ENCODE results near the gene MRPL14. TPM values are rescaled to one million over a fixed set of nuclear protein-coding genes. Genes with fewer than 3 reads are reported as not detected.

The MRPL14 gene
- total RNA-seq, 1 experiment from 2014 or later, result 69.6 TPM

DNA sequence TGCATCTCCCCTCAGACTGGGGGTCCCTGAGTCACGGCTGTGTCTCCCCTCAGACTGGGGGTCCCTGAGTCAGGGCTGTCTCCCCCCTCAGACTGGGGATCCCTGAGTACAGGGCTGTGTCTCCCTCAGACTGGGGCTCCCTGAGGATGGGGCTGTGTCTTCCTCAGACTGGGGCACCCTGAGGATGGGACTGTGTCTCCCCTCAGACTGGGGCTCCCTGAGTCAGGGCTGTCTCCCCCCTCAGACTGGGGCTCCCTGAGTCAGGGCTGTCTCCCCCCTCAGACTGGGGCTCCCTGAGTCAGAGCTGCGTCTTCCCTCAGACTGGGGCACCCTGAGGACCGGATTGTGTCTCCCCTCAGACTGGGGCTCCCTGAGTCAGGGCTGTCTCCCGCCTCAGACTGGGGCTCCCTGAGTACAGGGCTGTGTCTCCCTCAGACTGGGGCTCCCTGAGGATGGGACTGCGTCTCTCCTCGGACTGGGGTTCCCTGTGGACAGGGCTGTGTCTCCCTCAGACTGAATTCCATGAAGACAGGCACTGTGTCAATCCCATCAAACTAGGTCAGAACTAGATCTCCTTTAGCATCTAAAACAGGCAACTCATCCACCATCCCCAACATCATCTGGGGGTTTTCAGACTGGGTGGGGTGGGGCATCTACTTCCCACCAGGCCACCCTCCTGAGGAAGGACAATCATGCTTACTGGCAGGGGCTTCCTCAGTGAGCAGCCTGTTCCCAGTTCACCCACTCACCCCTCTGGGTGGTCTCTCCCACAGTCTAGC lies 60.7 kb downstream of the MRPL14 start:
- ChIA-PET POLR2A (no interaction called here), RAD21 (ENCODE audit: low non-redundant PET in 1 of 2, low total read pairs in 2 of 2, uncharacterized antibody in 2 of 2, unreplicated experiment in 2 of 2) (no interaction called here), CTCF (interaction anchor here (1.2 kb wide), 1 partner anchor 12 kb away, joined by 4 read pairs; no protein-coding TSS in a partner anchor)
- H3K4me1 ChIP-seq (ENCODE audit: control insufficient read depth in 1 of 2, insufficient read depth in 2 of 2, low read length in 2 of 2), result peaks cover 0 to 33% of the 10 kb centered on the region in 2 experiments; a peak in 2 of 4 replicates
- H3K27ac ChIP-seq (ENCODE audit: low read depth, low read length), result no peak overlapping the region
- no peak overlapping the region for H3K4me2 ChIP-seq (ENCODE audit: low read length)
- no peak overlapping the region for H3K9ac ChIP-seq (ENCODE audit: low read length)
- no peaks in the 10 kb centered on the region for H4K20me1 ChIP-seq (ENCODE audit: insufficient read depth)
- no peaks in the 10 kb centered on the region for H3K27me3 ChIP-seq (ENCODE audit: insufficient read depth, low read length)
- no peak overlapping the region for H2AFZ ChIP-seq (ENCODE audit: low read depth, low read length, poor library complexity, severe bottlenecking)
- no peaks in the 10 kb centered on the region for H3K79me2 ChIP-seq (ENCODE audit: insufficient read depth, low read length)
- intact Hi-C loops (cut with micrococcal nuclease), result no loop called here
- ATAC-seq (no peak), DNase-seq (ENCODE audit: low read depth, low spot score) (no peak)
- no peaks in the 10 kb centered on the region for H3K9me3 ChIP-seq (ENCODE audit: control insufficient read depth in 1 of 2, insufficient read depth in 1 of 2, low read depth in 1 of 2, low read length in 2 of 2)
- no TSS peak for BruUV-seq (replicated peaks)
- H3K9me2 ChIP-seq (ENCODE audit: insufficient read depth), result no peaks in the 10 kb centered on the region
- H3K4me3 ChIP-seq (replicated peaks in 1 of 2; ENCODE audit: low read depth in 1 of 2, low read length in 2 of 2), result no peak overlapping the region
- no peaks in the 10 kb centered on the region for H3K36me3 ChIP-seq (ENCODE audit: control insufficient read depth in 1 of 2, insufficient read depth in 2 of 2, low read length in 2 of 2)
- TF ChIP-seq ZNF274 (IDR thresholded peaks at IDR 0.05; ENCODE audit: low read depth, low read length) (no peak), EZH2phosphoT487 (IDR thresholded peaks at IDR 0.05; ENCODE audit: borderline replicate concordance) (no peak), FOSL1 (IDR thresholded peaks at IDR 0.05; ENCODE audit: low read depth) (no peak)

DNA sequence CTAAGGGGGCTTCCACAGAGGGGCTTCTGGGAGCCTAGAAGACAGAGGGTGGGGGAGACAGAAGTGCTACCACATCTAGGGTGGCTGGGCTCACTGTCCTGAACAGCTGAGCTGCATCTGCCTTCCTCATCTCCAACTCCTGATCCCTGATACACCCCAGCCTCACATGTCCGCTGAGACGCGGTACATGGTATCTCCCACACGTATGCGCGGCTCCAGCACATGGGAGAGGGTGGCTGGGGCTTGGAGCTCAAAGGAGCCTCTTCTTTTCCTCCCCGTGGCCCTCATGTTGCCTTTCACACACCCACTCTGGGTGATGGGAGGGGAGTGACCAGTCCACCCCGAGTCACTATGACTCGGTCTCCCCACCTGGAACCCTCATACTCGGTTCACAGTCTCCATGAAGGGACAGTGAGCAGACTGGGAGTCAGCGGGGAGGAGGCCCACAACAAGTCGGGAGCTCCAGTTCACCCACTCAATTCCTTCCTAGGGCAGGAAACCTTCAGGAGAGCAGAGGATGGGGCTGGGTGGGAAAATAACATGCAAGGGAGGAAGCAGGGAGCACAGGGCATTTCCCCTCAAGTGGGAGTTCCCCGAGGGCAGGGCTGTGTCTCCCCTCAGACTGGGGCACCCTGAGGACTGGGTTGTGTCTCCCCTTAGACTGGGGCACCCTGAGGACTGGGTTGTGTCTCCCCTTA lies 61.7 kb downstream of the MRPL14 start:
- Histone ChIP-seq H3K36me3 (ENCODE audit: control insufficient read depth in 1 of 2, insufficient read depth in 2 of 2, low read length in 2 of 2) (no peaks in the 10 kb centered on the region), H4K20me1 (ENCODE audit: insufficient read depth) (no peaks in the 10 kb centered on the region), H3K27me3 (ENCODE audit: insufficient read depth, low read length) (no peaks in the 10 kb centered on the region), H3K4me3 (replicated peaks in 1 of 2; ENCODE audit: low read depth in 1 of 2, low read length in 2 of 2) (no peak overlapping the region), H3K9me2 (ENCODE audit: insufficient read depth) (no peaks in the 10 kb centered on the region), H3K79me2 (ENCODE audit: insufficient read depth, low read length) (no peaks in the 10 kb centered on the region), H3K4me2 (ENCODE audit: low read length) (no peak overlapping the region), H3K27ac (ENCODE audit: low read depth, low read length) (no peak overlapping the region), H3K4me1 (ENCODE audit: control insufficient read depth in 1 of 2, insufficient read depth in 2 of 2, low read length in 2 of 2) (peaks cover 0 to 33% of the 10 kb centered on the region in 2 experiments; a peak in 2 of 4 replicates), H3K9me3 (ENCODE audit: control insufficient read depth in 1 of 2, insufficient read depth in 1 of 2, low read depth in 1 of 2, low read length in 2 of 2) (no peaks in the 10 kb centered on the region), H3K9ac (ENCODE audit: low read length) (no peak overlapping the region), H2AFZ (ENCODE audit: low read depth, low read length, poor library complexity, severe bottlenecking) (no peak overlapping the region)
- ATAC-seq (no peak), DNase-seq (ENCODE audit: low read depth, low spot score) (no peak)
- intact Hi-C loops (cut with micrococcal nuclease), result no loop called here
- ChIA-PET CTCF (interaction anchor here (0.8 to 1.1 kb wide), 3 partner anchors 209 to 296 kb away, joined by 3 to 4 read pairs (median 3); partner anchors contain the start of gene VEGFA), POLR2A (interaction anchor here (1.0 to 1.4 kb wide), 2 partner anchors 8 to 296 kb away, joined by 4 to 6 read pairs; partner anchors contain the start of gene VEGFA), RAD21 (ENCODE audit: low non-redundant PET in 1 of 2, low total read pairs in 2 of 2, uncharacterized antibody in 2 of 2, unreplicated experiment in 2 of 2) (no interaction called here)
- no TSS peak for BruUV-seq (replicated peaks)
- TF ChIP-seq, protein P1, sequence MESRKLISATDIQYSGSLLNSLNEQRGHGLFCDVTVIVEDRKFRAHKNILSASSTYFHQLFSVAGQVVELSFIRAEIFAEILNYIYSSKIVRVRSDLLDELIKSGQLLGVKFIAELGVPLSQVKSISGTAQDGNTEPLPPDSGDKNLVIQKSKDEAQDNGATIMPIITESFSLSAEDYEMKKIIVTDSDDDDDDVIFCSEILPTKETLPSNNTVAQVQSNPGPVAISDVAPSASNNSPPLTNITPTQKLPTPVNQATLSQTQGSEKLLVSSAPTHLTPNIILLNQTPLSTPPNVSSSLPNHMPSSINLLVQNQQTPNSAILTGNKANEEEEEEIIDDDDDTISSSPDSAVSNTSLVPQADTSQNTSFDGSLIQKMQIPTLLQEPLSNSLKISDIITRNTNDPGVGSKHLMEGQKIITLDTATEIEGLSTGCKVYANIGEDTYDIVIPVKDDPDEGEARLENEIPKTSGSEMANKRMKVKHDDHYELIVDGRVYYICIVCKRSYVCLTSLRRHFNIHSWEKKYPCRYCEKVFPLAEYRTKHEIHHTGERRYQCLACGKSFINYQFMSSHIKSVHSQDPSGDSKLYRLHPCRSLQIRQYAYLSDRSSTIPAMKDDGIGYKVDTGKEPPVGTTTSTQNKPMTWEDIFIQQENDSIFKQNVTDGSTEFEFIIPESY (IDR thresholded peaks at IDR 0.05; ENCODE audit: extremely low read depth, insufficient replicate concordance, low read length), result no peak
- no peak for TF ChIP-seq EZH2 (IDR thresholded peaks at IDR 0.05)
- TF ChIP-seq, protein P2, sequence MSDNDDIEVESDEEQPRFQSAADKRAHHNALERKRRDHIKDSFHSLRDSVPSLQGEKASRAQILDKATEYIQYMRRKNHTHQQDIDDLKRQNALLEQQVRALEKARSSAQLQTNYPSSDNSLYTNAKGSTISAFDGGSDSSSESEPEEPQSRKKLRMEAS (IDR thresholded peaks at IDR 0.05), result no peak
- TF ChIP-seq, protein P3, sequence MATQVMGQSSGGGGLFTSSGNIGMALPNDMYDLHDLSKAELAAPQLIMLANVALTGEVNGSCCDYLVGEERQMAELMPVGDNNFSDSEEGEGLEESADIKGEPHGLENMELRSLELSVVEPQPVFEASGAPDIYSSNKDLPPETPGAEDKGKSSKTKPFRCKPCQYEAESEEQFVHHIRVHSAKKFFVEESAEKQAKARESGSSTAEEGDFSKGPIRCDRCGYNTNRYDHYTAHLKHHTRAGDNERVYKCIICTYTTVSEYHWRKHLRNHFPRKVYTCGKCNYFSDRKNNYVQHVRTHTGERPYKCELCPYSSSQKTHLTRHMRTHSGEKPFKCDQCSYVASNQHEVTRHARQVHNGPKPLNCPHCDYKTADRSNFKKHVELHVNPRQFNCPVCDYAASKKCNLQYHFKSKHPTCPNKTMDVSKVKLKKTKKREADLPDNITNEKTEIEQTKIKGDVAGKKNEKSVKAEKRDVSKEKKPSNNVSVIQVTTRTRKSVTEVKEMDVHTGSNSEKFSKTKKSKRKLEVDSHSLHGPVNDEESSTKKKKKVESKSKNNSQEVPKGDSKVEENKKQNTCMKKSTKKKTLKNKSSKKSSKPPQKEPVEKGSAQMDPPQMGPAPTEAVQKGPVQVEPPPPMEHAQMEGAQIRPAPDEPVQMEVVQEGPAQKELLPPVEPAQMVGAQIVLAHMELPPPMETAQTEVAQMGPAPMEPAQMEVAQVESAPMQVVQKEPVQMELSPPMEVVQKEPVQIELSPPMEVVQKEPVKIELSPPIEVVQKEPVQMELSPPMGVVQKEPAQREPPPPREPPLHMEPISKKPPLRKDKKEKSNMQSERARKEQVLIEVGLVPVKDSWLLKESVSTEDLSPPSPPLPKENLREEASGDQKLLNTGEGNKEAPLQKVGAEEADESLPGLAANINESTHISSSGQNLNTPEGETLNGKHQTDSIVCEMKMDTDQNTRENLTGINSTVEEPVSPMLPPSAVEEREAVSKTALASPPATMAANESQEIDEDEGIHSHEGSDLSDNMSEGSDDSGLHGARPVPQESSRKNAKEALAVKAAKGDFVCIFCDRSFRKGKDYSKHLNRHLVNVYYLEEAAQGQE (IDR thresholded peaks at IDR 0.05; ENCODE audit: low read depth), result no peak
- TF ChIP-seq EGR1 (IDR thresholded peaks at IDR 0.05; ENCODE audit: low read depth), result no peak

All from HCT116 (cell line).